ENCODE results near the gene SKIDA1. TPM values are rescaled to one million over a fixed set of nuclear protein-coding genes. Genes with fewer than 3 reads are reported as not detected.

Gene SKIDA1
- total RNA-seq, 1 experiment from 2014 or later, result 0.34 TPM

- peak overlapping the region in 1 of 2 experiments; percentile 63; a peak in 1 of 4 replicates for H3K4me3 ChIP-seq (replicated peaks in 1 of 2; ENCODE audit: low read depth in 1 of 2, low read length in 2 of 2)
- ChIA-PET CTCF (no interaction called here), RAD21 (ENCODE audit: low non-redundant PET in 1 of 2, low total read pairs in 2 of 2, uncharacterized antibody in 2 of 2, unreplicated experiment in 2 of 2) (interaction anchor here in 1 of 2 experiments (0.5 kb wide), 1 partner anchor 19 kb away, joined by 4 read pairs; the partner anchor contains the start of gene MLLT10), POLR2A (no interaction called here)
- H3K9me3 ChIP-seq (ENCODE audit: control insufficient read depth in 1 of 2, insufficient read depth in 1 of 2, low read depth in 1 of 2, low read length in 2 of 2), result no peaks in the 10 kb centered on the region
- no peak overlapping the region for H3K27ac ChIP-seq (ENCODE audit: low read depth, low read length)
- TF ChIP-seq EZH2 (IDR thresholded peaks at IDR 0.05) (no peak), CTCF (IDR thresholded peaks at IDR 0.05 in 2 of 3, conservative IDR thresholded peaks at IDR 0.05 in 1 of 3; ENCODE audit: borderline replicate concordance in 1 of 3, insufficient read depth in 1 of 3, low read depth in 2 of 3, low read length in 2 of 3) (no peak), ELF1 (IDR thresholded peaks at IDR 0.05; ENCODE audit: borderline replicate concordance, low read depth) (no peak)
- H3K27me3 ChIP-seq (ENCODE audit: insufficient read depth, low read length), result no peaks in the 10 kb centered on the region
- no peaks in the 10 kb centered on the region for H4K20me1 ChIP-seq (ENCODE audit: insufficient read depth)
- intact Hi-C loops (cut with micrococcal nuclease), result loop anchor here (5.0 kb wide), 1 partner anchor 238 kb away; no protein-coding TSS in a partner anchor
- no peaks in the 10 kb centered on the region for H3K36me3 ChIP-seq (ENCODE audit: control insufficient read depth in 1 of 2, insufficient read depth in 2 of 2, low read length in 2 of 2)
- DNase-seq (ENCODE audit: low read depth, low spot score) (no peak), ATAC-seq (no peak)
- H3K9me2 ChIP-seq (ENCODE audit: insufficient read depth), result no peaks in the 10 kb centered on the region
- BruUV-seq (replicated peaks), result no TSS peak
- H3K4me2 ChIP-seq (ENCODE audit: low read length), result peak overlapping the region; percentile 92
- no peak overlapping the region for H3K9ac ChIP-seq (ENCODE audit: low read length)
- no peaks in the 10 kb centered on the region for H3K79me2 ChIP-seq (ENCODE audit: insufficient read depth, low read length)
- H3K4me1 ChIP-seq (ENCODE audit: control insufficient read depth in 1 of 2, insufficient read depth in 2 of 2, low read length in 2 of 2), result peaks cover 13 to 30% of the 10 kb centered on the region in 2 experiments; a peak in 3 of 4 replicates
- H2AFZ ChIP-seq (ENCODE audit: low read depth, low read length, poor library complexity, severe bottlenecking), result no peak overlapping the region
These were observed 9.9 kb downstream of the SKIDA1 start for GRCh38 chr10:21515361-21516241.

- Histone ChIP-seq H3K4me2 (ENCODE audit: low read length) (no peak overlapping the region), H3K9me3 (ENCODE audit: control insufficient read depth in 1 of 2, insufficient read depth in 1 of 2, low read depth in 1 of 2, low read length in 2 of 2) (no peaks in the 10 kb centered on the region), H3K36me3 (ENCODE audit: control insufficient read depth in 1 of 2, insufficient read depth in 2 of 2, low read length in 2 of 2) (no peaks in the 10 kb centered on the region), H4K20me1 (ENCODE audit: insufficient read depth) (no peaks in the 10 kb centered on the region), H3K79me2 (ENCODE audit: insufficient read depth, low read length) (no peaks in the 10 kb centered on the region), H3K27ac (ENCODE audit: low read depth, low read length) (no peak overlapping the region), H3K4me3 (replicated peaks in 1 of 2; ENCODE audit: low read depth in 1 of 2, low read length in 2 of 2) (no peak overlapping the region), H3K9me2 (ENCODE audit: insufficient read depth) (no peaks in the 10 kb centered on the region), H3K4me1 (ENCODE audit: control insufficient read depth in 1 of 2, insufficient read depth in 2 of 2, low read length in 2 of 2) (peaks cover 13 to 30% of the 10 kb centered on the region in 2 experiments; a peak in 3 of 4 replicates), H3K27me3 (ENCODE audit: insufficient read depth, low read length) (no peaks in the 10 kb centered on the region), H2AFZ (ENCODE audit: low read depth, low read length, poor library complexity, severe bottlenecking) (no peak overlapping the region), H3K9ac (ENCODE audit: low read length) (no peak overlapping the region)
- RAD21 ChIA-PET (ENCODE audit: low non-redundant PET in 1 of 2, low total read pairs in 2 of 2, uncharacterized antibody in 2 of 2, unreplicated experiment in 2 of 2), result no interaction called here
- POLR2A ChIA-PET, result no interaction called here
- BruUV-seq (replicated peaks), result no TSS peak
- CTCF ChIA-PET, result no interaction called here
- intact Hi-C loops (cut with micrococcal nuclease), result loop anchor here (5.0 kb wide), 1 partner anchor 238 kb away; no protein-coding TSS in a partner anchor
- DNase-seq (ENCODE audit: low read depth, low spot score) (no peak), ATAC-seq (no peak)
- TF ChIP-seq SIN3A (IDR thresholded peaks at IDR 0.05; ENCODE audit: low read depth) (no peak), FOSL1 (IDR thresholded peaks at IDR 0.05; ENCODE audit: low read depth) (no peak), ZBTB33 (IDR thresholded peaks at IDR 0.05; ENCODE audit: extremely low read depth, insufficient replicate concordance, low read length) (no peak), ATF3 (IDR thresholded peaks at IDR 0.05) (no peak), MAX (IDR thresholded peaks at IDR 0.05) (no peak), ELF1 (IDR thresholded peaks at IDR 0.05; ENCODE audit: borderline replicate concordance, low read depth) (no peak), ZFX (IDR thresholded peaks at IDR 0.05) (no peak), YY1 (IDR thresholded peaks at IDR 0.05; ENCODE audit: extremely low read depth, insufficient replicate concordance, low read depth, low read length) (no peak)
These were observed 10.6 kb downstream of the SKIDA1 start for GRCh38 chr10:21514818-21515351.
